ENCODE data around the gene PHF14.

Gene PHF14

DNA sequence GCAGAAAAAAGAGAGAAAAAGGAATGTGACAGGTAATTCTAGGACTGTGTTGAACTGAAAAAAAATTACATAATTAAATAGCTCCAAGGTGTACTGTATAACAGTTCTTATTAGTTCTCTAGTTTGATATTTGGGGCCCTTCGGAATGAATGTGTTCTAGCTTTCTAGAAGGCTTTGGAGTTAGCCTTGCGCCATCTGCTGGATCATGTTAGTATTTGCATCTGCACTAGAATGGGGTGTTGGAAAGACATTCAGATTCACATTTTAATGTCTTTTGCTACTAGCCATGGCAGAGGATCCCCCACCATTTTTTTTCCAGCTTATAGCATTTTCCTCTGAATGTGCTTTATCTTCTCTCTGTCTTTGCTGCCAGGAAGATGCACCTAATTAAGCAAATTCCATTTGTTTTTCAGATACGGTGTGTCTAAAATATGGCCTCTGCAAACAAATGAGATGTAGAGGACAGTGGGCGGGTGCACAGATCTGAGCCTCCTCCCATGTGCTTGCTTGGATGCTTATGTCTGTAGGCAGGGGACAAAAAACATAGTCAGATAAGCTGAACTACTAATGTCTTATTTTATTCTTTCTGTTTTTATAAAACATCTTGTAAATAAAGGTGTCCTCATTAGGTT, 238.5 kb downstream of the PHF14 start:
- DNase-seq, result peak in 4 of 6 experiments; percentile 2 to 52 (median 20)

DNA sequence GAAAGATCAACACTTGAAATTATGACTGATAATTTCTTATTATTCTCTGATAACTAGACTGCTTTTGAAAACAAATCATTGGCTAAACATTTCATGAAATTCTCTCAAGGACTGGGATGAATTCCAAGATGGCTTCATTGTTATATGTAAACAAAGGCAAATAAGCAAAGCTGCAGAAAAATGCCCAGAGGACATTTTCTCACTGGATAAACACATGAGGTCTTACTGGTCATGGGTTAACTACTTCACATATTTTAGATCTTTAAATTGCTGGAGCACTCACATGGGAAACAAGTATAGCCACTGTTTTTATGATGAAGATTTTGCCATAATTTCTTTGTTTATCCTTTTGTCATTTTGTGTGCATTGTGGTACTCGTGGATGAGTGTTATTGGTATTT, 239.1 kb downstream of the PHF14 start:
- no peak for DNase-seq

DNA sequence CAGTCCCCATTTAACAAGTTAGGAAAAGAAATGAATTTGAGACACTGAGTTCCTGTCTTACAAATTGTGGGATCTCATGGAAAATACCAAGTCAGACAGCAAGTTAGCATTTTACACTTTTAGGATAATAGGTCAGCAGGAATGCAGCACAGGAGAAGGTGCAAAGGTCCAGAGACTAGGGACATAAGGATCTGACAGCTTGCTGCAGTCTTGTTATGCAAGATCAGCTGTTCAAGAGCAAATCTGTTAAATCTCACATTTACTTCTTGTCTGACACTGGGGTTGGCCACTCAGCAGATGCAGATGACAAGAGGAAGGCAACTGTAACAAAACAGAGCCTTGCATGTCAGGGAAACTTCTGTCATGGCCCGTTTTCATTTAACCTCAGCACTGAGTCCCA, 239.6 kb downstream of the PHF14 start:
- DNase-seq, result no peak

DNA sequence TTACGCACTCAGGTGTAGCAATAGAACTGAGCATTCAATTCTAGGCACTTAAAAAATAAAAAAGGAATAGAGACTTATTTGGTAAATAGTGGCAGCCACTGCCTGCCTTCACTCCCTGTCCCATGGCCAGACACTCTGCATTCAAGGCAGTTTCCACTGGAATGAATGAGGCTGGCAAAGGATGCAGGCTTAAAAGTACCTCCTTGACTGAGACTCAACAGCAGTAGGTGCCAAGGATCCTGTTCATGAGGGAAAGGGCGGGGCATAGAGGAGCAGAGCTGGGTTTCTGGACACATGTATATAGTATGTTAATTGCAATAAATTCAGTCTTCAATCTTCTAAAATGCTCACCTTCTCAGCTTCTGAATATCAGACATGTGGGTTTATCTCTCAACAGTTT, 242.6 kb downstream of the PHF14 start:
- no peak for DNase-seq

DNA sequence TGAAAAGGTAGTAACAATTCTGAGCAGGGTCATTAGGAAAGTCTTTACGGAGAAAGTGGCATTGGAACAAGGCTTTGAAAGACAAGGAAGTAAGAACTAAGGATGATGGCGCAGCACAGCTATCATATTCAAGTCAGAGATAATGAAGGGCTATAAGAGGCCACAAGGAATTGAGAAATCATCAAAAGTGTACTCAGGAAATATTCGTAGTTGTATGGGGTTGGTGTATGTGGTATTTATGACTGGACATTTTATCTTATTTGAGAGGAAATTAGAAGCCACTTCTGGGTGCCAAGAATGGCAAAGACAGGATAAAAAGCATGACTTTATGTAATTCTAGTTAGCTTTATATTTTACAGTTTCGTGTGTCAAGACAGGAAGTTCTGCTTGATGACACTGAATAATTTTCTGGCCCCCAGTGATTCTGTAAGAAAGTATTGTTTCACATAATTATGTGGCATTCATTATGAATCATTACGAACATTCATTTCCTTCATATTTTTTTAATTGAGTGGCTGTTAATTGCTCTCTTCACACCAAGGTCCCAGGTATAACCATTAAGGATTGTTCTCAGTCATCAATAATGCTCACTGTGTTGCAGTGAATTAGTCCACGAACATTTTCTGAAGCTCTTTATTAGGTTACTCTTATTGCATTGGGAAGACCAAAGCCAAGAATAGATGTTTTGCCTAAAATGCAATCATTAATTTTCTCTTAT, 244.3 kb downstream of the PHF14 start:
- DNase-seq, result no peak
